ENCODE data around the gene GPR78.

Gene GPR78

DNA sequence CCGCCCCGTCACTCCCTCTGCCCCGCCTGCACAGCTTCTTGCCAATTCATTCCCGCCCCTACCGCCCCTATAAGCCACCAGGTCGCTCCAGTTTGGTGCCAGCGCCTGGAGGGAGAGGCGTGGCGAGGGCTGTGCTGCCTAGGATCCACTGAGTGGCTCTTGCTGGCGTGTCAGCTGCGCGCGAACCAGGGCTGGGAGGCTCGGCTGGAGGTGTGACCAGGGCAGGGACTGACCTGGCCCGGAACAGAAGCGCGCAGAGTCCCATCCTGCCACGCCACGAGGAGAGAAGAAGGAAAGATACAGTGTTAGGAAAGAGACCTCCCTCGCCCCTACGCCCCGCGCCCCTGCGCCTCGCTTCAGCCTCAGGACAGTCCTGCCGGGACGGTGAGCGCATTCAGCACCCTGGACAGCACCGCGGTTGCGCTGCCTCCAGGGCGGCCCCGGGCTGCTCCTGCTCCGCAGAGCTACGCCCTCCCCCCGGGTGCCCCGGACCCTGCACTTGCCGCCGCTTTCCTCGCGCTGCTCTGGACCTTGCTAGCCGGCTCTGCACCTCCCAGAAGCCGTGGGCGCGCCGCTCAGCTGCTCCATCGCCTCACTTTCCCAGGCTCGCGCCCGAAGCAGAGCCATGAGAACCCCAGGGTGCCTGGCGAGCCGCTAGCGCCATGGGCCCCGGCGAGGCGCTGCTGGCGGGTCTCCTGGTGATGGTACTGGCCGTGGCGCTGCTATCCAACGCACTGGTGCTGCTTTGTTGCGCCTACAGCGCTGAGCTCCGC is at the start of gene GPR78:
GPR78 (plus strand) TSS at position 72 of the 773 bp plus-strand sequence; CDS start at position 663, 591 bp downstream.
- peak; percentile 53 for DNase-seq

DNA sequence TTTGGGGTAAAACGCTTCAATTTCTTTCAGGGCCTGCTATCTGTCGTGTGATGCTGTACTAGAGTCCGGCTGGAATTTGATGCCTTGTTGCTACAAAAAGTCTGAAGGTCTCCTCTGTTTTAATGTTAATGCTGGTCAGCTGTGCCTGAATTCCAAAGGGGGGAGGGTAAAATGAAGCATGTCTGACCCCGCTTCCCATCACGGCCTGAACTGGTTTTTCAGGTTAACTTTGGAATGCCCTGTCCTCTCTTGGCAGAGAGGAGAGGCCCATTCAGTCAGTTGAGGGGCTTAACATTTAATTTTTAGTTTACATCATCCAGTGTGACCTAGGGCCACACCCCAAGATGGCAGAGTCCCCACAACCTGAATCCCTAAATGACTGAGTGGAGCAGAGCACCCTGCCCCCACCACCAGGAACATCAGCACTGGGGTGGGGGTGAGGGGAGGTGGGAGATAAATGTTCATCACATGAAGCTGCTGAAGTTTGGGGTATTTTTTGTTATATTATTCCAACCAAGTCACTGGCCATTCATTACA is 47.9 kb upstream of the GPR78 start:
- DNase-seq, result no peak

GRCh38 chr4:8533274-8533865 is 46.8 kb upstream of the GPR78 start:
- no peak for DNase-seq

- DNase-seq, result no peak
These were observed 46.1 kb upstream of the GPR78 start for GRCh38 chr4:8534129-8534528.

DNA sequence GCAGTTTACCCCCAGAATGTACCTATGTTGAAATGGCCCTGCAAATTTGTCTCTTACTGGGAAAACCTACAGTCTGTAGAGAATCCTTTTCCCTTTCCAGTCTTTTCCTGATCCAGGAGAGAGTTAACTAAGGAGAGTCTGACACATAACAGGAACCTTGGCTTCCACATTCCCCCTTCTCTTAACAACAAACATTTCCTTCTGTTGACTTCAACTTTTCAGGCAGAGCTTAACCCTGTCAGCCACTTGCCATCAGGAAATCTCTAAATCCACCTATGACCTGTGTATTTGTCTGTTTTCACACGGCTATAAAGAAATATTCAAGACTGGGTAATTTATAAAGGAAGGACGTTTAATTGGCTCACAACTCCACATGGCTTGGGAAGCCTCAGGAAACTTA is 45.6 kb upstream of the GPR78 start:
- no peak for DNase-seq

DNA sequence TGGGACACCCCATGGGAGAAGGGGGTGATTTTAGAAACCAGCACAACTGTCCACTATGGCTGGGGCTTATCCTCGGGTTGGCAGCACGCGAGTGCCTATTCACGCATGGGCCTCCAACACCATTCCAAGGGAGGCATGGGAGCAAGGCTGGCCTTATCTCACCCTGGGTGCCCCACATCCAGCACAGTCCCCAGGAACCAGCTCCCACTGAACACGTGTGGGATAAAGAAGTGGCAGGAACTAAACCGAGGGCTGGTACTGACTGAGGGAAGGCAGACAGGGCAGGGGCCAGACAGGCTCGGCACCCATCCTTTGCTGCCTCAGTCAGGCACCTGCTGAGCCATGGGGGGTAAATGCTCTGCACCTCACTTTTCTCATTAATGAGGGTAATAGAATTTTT is 43.7 kb upstream of the GPR78 start:
- DNase-seq, result no peak

GRCh38 chr4:8537041-8537461 is 43.1 kb upstream of the GPR78 start:
- peak; percentile 61 for DNase-seq

DNA sequence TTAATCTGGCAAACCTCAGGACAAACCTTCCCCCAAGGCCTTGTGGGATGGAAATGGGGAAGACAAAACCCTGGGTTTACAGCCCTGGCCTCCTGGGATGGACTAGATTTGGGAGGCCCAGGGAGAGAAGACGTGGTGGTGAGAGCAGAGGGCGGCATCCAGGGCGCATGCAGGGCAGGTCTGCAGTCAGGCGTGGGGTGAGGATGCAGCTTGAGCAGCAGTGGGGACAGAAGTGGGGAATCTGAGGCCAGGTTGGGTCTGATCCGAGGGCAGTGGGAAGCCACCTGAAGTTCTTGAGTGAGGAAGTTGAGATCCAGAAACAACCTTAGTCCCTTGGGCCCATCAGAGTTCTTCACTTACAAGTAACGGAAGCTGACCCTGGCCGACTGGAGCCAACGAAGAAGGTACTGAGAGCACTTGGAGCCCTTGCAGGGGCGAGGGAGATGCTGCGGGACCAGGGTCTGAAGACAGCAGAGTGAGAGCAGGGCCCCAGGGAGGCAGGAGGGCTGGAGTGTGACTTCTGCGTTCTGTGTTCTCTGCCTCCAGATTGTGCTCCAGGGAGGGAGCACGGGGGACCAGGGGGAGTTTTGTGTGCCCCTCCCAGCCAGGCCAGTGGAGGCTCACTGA is 42.0 kb upstream of the GPR78 start:
- no peak for DNase-seq

- DNase-seq, result no peak
These were observed 41.3 kb upstream of the GPR78 start for GRCh38 chr4:8538703-8539567.

- DNase-seq, result no peak
These were observed 40.5 kb upstream of the GPR78 start for GRCh38 chr4:8539661-8540060.

GRCh38 chr4:8540072-8540471 is 40.1 kb upstream of the GPR78 start:
- DNase-seq, result peak; percentile 11

GRCh38 chr4:8540586-8540985 is 39.6 kb upstream of the GPR78 start:
- no peak for DNase-seq

- DNase-seq, result no peak
These were observed 39.2 kb upstream of the GPR78 start for GRCh38 chr4:8540991-8541390.

- DNase-seq, result no peak
These were observed 38.0 kb upstream of the GPR78 start for GRCh38 chr4:8541981-8542715.

GRCh38 chr4:8542776-8543525 is 37.2 kb upstream of the GPR78 start:
- peak; percentile 30 for DNase-seq

GRCh38 chr4:8543623-8544022 is 36.6 kb upstream of the GPR78 start:
- no peak for DNase-seq

DNA sequence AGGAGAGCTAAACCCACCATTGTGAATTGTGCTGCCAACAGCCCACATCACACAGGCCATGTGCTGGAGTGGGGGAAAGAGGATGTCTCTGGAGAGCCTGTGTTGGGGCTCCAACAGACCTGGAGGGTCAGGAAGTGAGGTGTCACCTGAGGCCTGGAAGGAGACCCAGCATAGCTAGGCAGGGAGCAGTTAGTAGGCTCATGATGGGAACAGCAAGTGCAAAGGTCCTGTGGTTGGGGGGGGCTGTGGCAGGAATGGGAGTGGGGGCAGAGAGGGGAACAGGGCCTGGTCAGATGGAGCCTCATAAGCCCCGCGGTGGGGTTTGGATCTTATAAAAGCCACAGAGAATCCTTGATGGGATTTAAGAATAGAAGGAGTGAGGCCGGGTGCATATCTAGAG is 35.9 kb upstream of the GPR78 start:
- DNase-seq, result no peak

- no peak for DNase-seq
These were observed 35.3 kb upstream of the GPR78 start for GRCh38 chr4:8544741-8545438.

GRCh38 chr4:8545439-8545765 is 34.8 kb upstream of the GPR78 start:
- no peak for DNase-seq

- no peak for DNase-seq
These were observed 33.5 kb upstream of the GPR78 start for GRCh38 chr4:8546766-8547107.
